OCI-LY1 (cell line): ENCODE measurements around the gene GLDN.

Experiments used
- H2AFZ ChIP-seq: fragments of 200-600 bp; sonication (generic), shearing (Covaris generic); 2 replicates; pipeline ENCODE4 v1.6.0; 2014; ENCODE audit warnings: antibody characterized with exemption, mild to moderate bottlenecking, low read length
- H3F3A ChIP-seq: fragments of 200-600 bp; sonication (generic), shearing (Covaris generic); 2 replicates; pipeline ENCODE4 v1.6.0; 2014; ENCODE audit warnings: mild to moderate bottlenecking, antibody characterized with exemption, low read length, moderate library complexity; ENCODE audit not compliant: insufficient read depth
- H3K27ac ChIP-seq: fragments of 200-600 bp; sonication (generic); 2 replicates; pipeline ENCODE4 v1.5.1; 2014; ENCODE audit warnings: low read length, mixed run types, mild to moderate bottlenecking, low read depth; ENCODE audit not compliant: poor library complexity, severe bottlenecking
- H3K27me3 ChIP-seq: fragments of 200-600 bp; sonication (generic); 2 replicates; pipeline ENCODE4 v1.6.0; 2014; ENCODE audit warnings: antibody characterized with exemption, mild to moderate bottlenecking, low read length, moderate library complexity; ENCODE audit not compliant: insufficient read depth
- H3K36me3 ChIP-seq: fragments of 200-600 bp; sonication (generic); 2 replicates; pipeline ENCODE4 v1.6.1; 2014; ENCODE audit warnings: mild to moderate bottlenecking, antibody characterized with exemption, low read length, moderate library complexity, mixed read lengths; ENCODE audit not compliant: insufficient read depth
- H3K4me1 ChIP-seq: fragments of 200-600 bp; sonication (generic); 2 replicates; pipeline ENCODE4 v1.5.1; 2014; ENCODE audit warnings: mild to moderate bottlenecking, low read length, moderate library complexity; ENCODE audit not compliant: insufficient read depth, severe bottlenecking
- H3K4me2 ChIP-seq: fragments of 200-600 bp; sonication (generic), shearing (Covaris generic); 2 replicates; pipeline ENCODE4 v1.6.1; 2014; ENCODE audit warnings: low read length
- H3K4me3 ChIP-seq: fragments of 200-600 bp; sonication (generic); 2 replicates; pipeline ENCODE4 v1.5.1; 2014; ENCODE audit warnings: low read length, low read depth, mild to moderate bottlenecking, mixed read lengths; ENCODE audit not compliant: poor library complexity, severe bottlenecking
- H3K79me2 ChIP-seq: fragments of 200-600 bp; shearing (Covaris generic); 2 replicates; pipeline ENCODE4 v1.6.1; 2016; ENCODE audit warnings: mixed run types, low read length, mixed read lengths; ENCODE audit not compliant: insufficient read depth
- H3K9ac ChIP-seq: fragments of 200-600 bp; sonication (generic), shearing (Covaris generic); 2 replicates; pipeline ENCODE4 v1.6.1; 2014; ENCODE audit warnings: mild to moderate bottlenecking, low read length, mixed read lengths
- H3K9me2 ChIP-seq: fragments of 200-600 bp; sonication (generic), shearing (Covaris generic); 2 replicates; pipeline ENCODE4 v1.6.1; 2014; ENCODE audit warnings: low read depth, mild to moderate bottlenecking, low read length, mixed read lengths
- H3K9me3 ChIP-seq: fragments of 200-600 bp; shearing (Covaris generic); 2 replicates; pipeline ENCODE4 v1.6.1; 2014; ENCODE audit warnings: low read length, mixed read lengths
- H4K20me1 ChIP-seq: fragments of 200-600 bp; sonication (generic), shearing (Covaris generic); 2 replicates; pipeline ENCODE4 v1.6.0; 2016; ENCODE audit warnings: mild to moderate bottlenecking, low read length; ENCODE audit not compliant: insufficient read depth
- EZH2 ChIP-seq: fragments of 200-600 bp; sonication (generic), shearing (Covaris generic); IDR thresholded peaks from 2 replicates; pipeline ENCODE4 v1.8.0; 2017; ENCODE audit warnings: borderline replicate concordance, mixed run types, mild to moderate bottlenecking, antibody characterized with exemption, low read length, moderate library complexity, mixed read lengths
- TF ChIP-seq, protein P1 (sequence below): fragments of 200-600 bp; sonication (generic), shearing (Covaris generic); IDR thresholded peaks from 2 replicates; pipeline ENCODE4 v1.5.1; 2017; ENCODE audit warnings: mild to moderate bottlenecking, antibody characterized with exemption, low read length, moderate library complexity, mixed read lengths

Gene GLDN

DNA sequence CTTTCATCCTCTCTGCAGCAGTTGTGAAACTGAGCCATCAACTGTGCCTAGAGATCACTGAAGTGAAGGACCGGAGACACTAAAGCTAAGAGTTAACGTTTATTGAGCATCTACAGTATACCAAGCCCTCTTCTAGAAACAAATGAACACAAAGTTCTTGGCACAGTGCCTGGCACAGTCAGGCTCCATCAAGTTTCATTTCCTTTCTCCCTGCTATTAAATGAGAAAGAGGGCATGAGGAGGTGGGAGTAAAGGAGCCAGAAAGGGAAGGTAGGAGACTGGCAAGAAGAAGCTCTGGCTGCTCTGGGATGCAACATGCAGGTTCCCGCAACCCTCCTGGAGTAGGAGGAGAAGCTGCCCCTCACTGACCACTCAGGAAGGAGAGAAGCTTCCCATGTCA is 33.6 kb upstream of the GLDN start:
- Histone ChIP-seq H3K4me3 (no peak overlapping the region), H3F3A (no peaks in the 10 kb centered on the region), H3K9me2 (no peaks in the 10 kb centered on the region), H3K4me2 (no peak overlapping the region), H3K4me1 (no peaks in the 10 kb centered on the region), H3K27me3 (no peaks in the 10 kb centered on the region), H3K79me2 (no peaks in the 10 kb centered on the region), H2AFZ (no peak overlapping the region), H4K20me1 (no peaks in the 10 kb centered on the region), H3K27ac (no peak overlapping the region), H3K9me3 (no peaks in the 10 kb centered on the region), H3K9ac (no peak overlapping the region), H3K36me3 (no peaks in the 10 kb centered on the region)
- no peak for TF ChIP-seq EZH2
- TF ChIP-seq, protein P1, sequence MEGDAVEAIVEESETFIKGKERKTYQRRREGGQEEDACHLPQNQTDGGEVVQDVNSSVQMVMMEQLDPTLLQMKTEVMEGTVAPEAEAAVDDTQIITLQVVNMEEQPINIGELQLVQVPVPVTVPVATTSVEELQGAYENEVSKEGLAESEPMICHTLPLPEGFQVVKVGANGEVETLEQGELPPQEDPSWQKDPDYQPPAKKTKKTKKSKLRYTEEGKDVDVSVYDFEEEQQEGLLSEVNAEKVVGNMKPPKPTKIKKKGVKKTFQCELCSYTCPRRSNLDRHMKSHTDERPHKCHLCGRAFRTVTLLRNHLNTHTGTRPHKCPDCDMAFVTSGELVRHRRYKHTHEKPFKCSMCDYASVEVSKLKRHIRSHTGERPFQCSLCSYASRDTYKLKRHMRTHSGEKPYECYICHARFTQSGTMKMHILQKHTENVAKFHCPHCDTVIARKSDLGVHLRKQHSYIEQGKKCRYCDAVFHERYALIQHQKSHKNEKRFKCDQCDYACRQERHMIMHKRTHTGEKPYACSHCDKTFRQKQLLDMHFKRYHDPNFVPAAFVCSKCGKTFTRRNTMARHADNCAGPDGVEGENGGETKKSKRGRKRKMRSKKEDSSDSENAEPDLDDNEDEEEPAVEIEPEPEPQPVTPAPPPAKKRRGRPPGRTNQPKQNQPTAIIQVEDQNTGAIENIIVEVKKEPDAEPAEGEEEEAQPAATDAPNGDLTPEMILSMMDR, result no peak

- Histone ChIP-seq H3K36me3 (no peaks in the 10 kb centered on the region), H3K9me3 (no peaks in the 10 kb centered on the region), H3K4me1 (no peaks in the 10 kb centered on the region), H2AFZ (no peak overlapping the region), H3F3A (no peaks in the 10 kb centered on the region), H3K4me3 (no peak overlapping the region), H3K9me2 (no peaks in the 10 kb centered on the region), H4K20me1 (no peaks in the 10 kb centered on the region), H3K9ac (no peak overlapping the region), H3K27ac (no peak overlapping the region), H3K79me2 (no peaks in the 10 kb centered on the region), H3K4me2 (no peak overlapping the region), H3K27me3 (no peaks in the 10 kb centered on the region)
- no peak for TF ChIP-seq EZH2
- TF ChIP-seq, protein P1, result no peak
Measured at GRCh38 chr15:51310064-51310463, 31.4 kb upstream of the GLDN start.

DNA sequence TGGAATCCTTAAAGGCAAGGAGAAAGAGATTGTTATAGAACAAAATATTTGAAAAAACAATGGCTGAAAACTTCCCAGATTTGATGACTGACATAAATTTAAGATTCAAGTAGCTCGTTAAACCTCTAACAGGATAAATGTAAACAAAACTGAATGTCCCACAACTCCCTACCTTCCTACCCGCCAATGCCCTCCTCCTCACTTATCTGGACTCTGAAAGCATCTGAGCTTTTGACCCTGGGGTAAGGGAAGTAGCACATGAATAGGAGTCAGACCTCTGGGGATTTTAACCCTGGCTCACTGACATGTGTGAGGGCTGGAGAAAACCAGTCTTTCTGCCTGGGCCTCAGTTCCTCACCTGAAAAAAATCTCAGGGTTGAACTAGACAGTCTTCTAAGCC is 29.9 kb upstream of the GLDN start:
- no peak overlapping the region for H3K27ac ChIP-seq

More for the DNA sequence above, 29.9 kb upstream of the GLDN start:
- H3K4me1 ChIP-seq, result no peaks in the 10 kb centered on the region
- H3K4me3 ChIP-seq, result no peak overlapping the region
- H3K4me2 ChIP-seq, result no peak overlapping the region
- H3K79me2 ChIP-seq, result no peaks in the 10 kb centered on the region
- H3K9ac ChIP-seq, result no peak overlapping the region
- H3K9me3 ChIP-seq, result no peaks in the 10 kb centered on the region
- H3K27me3 ChIP-seq, result no peaks in the 10 kb centered on the region
- no peaks in the 10 kb centered on the region for H3K36me3 ChIP-seq
- H4K20me1 ChIP-seq, result no peaks in the 10 kb centered on the region
- H3K9me2 ChIP-seq, result no peaks in the 10 kb centered on the region
- H2AFZ ChIP-seq, result no peak overlapping the region
- H3F3A ChIP-seq, result no peaks in the 10 kb centered on the region
- TF ChIP-seq, protein P1, result no peak
- no peak for TF ChIP-seq EZH2
